ENCODE measurements around the gene DAB2IP.
A peak's percentile ranks its signal among the peaks of the same experiment; 100 is the strongest.

The DAB2IP gene

GRCh38 chr9:121754655-121755436 is 103.4 kb downstream of the DAB2IP start:
- peaks cover 0 to 82% (median 77%) of the 10 kb centered on the region in 4 donors for H3K4me1 ChIP-seq
- no peaks in the 10 kb centered on the region for H3K27me3 ChIP-seq
- DNase-seq = no peak
- no peak overlapping the region for H3K4me3 ChIP-seq
- peaks cover 14 to 32% (median 20%) of the 10 kb centered on the region in 3 donors for H3K36me3 ChIP-seq
- TF ChIP-seq CTCF (IDR thresholded peaks at IDR 0.05) = no peak
- H3K27ac ChIP-seq = peak overlapping the region; percentile 91 to 93
- intact Hi-C loops (cut with DNase I; ENCODE audit: low total_unique reads) = no loop called here
- H3K9me3 ChIP-seq = no peaks in the 10 kb centered on the region

- H3K27me3 ChIP-seq = no peaks in the 10 kb centered on the region
- no peak for TF ChIP-seq CTCF (IDR thresholded peaks at IDR 0.05)
- intact Hi-C loops (cut with DNase I; ENCODE audit: low total_unique reads) = no loop called here
- peaks cover 21 to 39% (median 27%) of the 10 kb centered on the region in 3 donors for H3K36me3 ChIP-seq
- peaks cover 0 to 75% (median 70%) of the 10 kb centered on the region in 4 donors for H3K4me1 ChIP-seq
- no peak overlapping the region for H3K4me3 ChIP-seq
- H3K9me3 ChIP-seq = no peaks in the 10 kb centered on the region
- DNase-seq = no peak
- H3K27ac ChIP-seq = peak overlapping the region; percentile 91 to 93
Measured at GRCh38 chr9:121755581-121755980, 104.1 kb downstream of the DAB2IP start.

GRCh38 chr9:121756474-121757280 is 105.2 kb downstream of the DAB2IP start:
- Histone ChIP-seq H3K27me3 (no peaks in the 10 kb centered on the region), H3K4me1 (peaks cover 0 to 64% (median 59%) of the 10 kb centered on the region in 4 donors), H3K36me3 (peaks cover 32 to 50% (median 38%) of the 10 kb centered on the region in 3 donors), H3K9me3 (no peaks in the 10 kb centered on the region), H3K27ac (peak overlapping the region; percentile 51 to 93), H3K4me3 (no peak overlapping the region)
- DNase-seq = no peak
- intact Hi-C loops (cut with DNase I; ENCODE audit: low total_unique reads) = no loop called here
- TF ChIP-seq CTCF (IDR thresholded peaks at IDR 0.05) = no peak

GRCh38 chr9:121757281-121757585 is 105.8 kb downstream of the DAB2IP start:
- Histone ChIP-seq H3K4me1 (peaks cover 0 to 58% (median 53%) of the 10 kb centered on the region in 4 donors), H3K9me3 (no peaks in the 10 kb centered on the region), H3K4me3 (no peak overlapping the region), H3K36me3 (peaks cover 37 to 56% (median 44%) of the 10 kb centered on the region in 3 donors), H3K27ac (peak overlapping the region; percentile 51 to 93), H3K27me3 (no peaks in the 10 kb centered on the region)
- intact Hi-C loops (cut with DNase I; ENCODE audit: low total_unique reads) = no loop called here
- no peak for DNase-seq
- no peak for TF ChIP-seq CTCF (IDR thresholded peaks at IDR 0.05)

GRCh38 chr9:121758693-121759092 is 107.3 kb downstream of the DAB2IP start:
- H3K4me3 ChIP-seq = no peak overlapping the region
- H3K9me3 ChIP-seq = no peaks in the 10 kb centered on the region
- TF ChIP-seq CTCF (IDR thresholded peaks at IDR 0.05) = no peak
- H3K4me1 ChIP-seq = peaks cover 0 to 50% (median 44%) of the 10 kb centered on the region in 4 donors
- H3K27me3 ChIP-seq = no peaks in the 10 kb centered on the region
- H3K27ac ChIP-seq = no peak overlapping the region
- no peak for DNase-seq
- H3K36me3 ChIP-seq = peaks cover 43 to 71% (median 57%) of the 10 kb centered on the region in 3 donors
- intact Hi-C loops (cut with DNase I; ENCODE audit: low total_unique reads) = no loop called here

Data from tibial artery (tissue), 4 donors.